ENCODE results near the gene DGCR6L.
"Not testable (repeated sequence)": the region's sequence is repeated elsewhere in the genome, so short reads cannot be mapped to it uniquely, and the experiment has no call there.

The DGCR6L gene

GRCh38 chr22:20319041-20319744 is 667 bp downstream of the DGCR6L start:
- no peak for TF ChIP-seq CTCF (IDR thresholded peaks at IDR 0.05; ENCODE audit: borderline replicate concordance, control extremely low read depth, extremely low read depth, insufficient read depth, missing control alignments)
- no peak for DNase-seq (ENCODE audit: low spot score)
- in situ Hi-C loops (cut with MboI; ENCODE audit: low sequenced_read_pairs, unreplicated experiment): no loop called here

GRCh38 chr22:20318043-20318688 is 1.7 kb downstream of the DGCR6L start:
- DNase-seq (ENCODE audit: low spot score); in situ Hi-C loops (cut with MboI; ENCODE audit: low sequenced_read_pairs, unreplicated experiment): not testable (repeated sequence)

GRCh38 chr22:20317402-20318042 is 2.3 kb downstream of the DGCR6L start:
- DNase-seq (ENCODE audit: low spot score); in situ Hi-C loops (cut with MboI; ENCODE audit: low sequenced_read_pairs, unreplicated experiment): not testable (repeated sequence)
- TF ChIP-seq CTCF (IDR thresholded peaks at IDR 0.05; ENCODE audit: borderline replicate concordance, control extremely low read depth, extremely low read depth, insufficient read depth, missing control alignments): peak; percentile 45

GRCh38 chr22:20316844-20317401 is 2.9 kb downstream of the DGCR6L start:
- in situ Hi-C loops (cut with MboI; ENCODE audit: low sequenced_read_pairs, unreplicated experiment): no loop called here
- no peak for DNase-seq (ENCODE audit: low spot score)
- no peak for TF ChIP-seq CTCF (IDR thresholded peaks at IDR 0.05; ENCODE audit: borderline replicate concordance, control extremely low read depth, extremely low read depth, insufficient read depth, missing control alignments)

- TF ChIP-seq CTCF (IDR thresholded peaks at IDR 0.05; ENCODE audit: borderline replicate concordance, control extremely low read depth, extremely low read depth, insufficient read depth, missing control alignments): no peak
- in situ Hi-C loops (cut with MboI; ENCODE audit: low sequenced_read_pairs, unreplicated experiment): no loop called here
- DNase-seq (ENCODE audit: low spot score): no peak
These were observed 3.5 kb downstream of the DGCR6L start for GRCh38 chr22:20316217-20316843.

- in situ Hi-C loops (cut with MboI; ENCODE audit: low sequenced_read_pairs, unreplicated experiment): no loop called here
- TF ChIP-seq CTCF (IDR thresholded peaks at IDR 0.05; ENCODE audit: borderline replicate concordance, control extremely low read depth, extremely low read depth, insufficient read depth, missing control alignments): no peak
- DNase-seq (ENCODE audit: low spot score): no peak
These were observed 4.3 kb downstream of the DGCR6L start for GRCh38 chr22:20315337-20316216.

GRCh38 chr22:20314741-20315336 is 5.0 kb downstream of the DGCR6L start:
- in situ Hi-C loops (cut with MboI; ENCODE audit: low sequenced_read_pairs, unreplicated experiment); DNase-seq (ENCODE audit: low spot score): not testable (repeated sequence)

- DNase-seq (ENCODE audit: low spot score); in situ Hi-C loops (cut with MboI; ENCODE audit: low sequenced_read_pairs, unreplicated experiment): not testable (repeated sequence)
These were observed 5.7 kb downstream of the DGCR6L start for GRCh38 chr22:20314206-20314605.

- in situ Hi-C loops (cut with MboI; ENCODE audit: low sequenced_read_pairs, unreplicated experiment); DNase-seq (ENCODE audit: low spot score): not testable (repeated sequence)
These were observed 6.4 kb downstream of the DGCR6L start for GRCh38 chr22:20313306-20314077.

Measured in GM13976 (cell line).